Measurements from ENCODE around the gene C8B.

Gene C8B

GRCh38 chr1:56927986-56928385 lies 37.8 kb downstream of the C8B start:
- DNase-seq = no peak

GRCh38 chr1:56927171-56927570 lies 38.6 kb downstream of the C8B start:
- no peak for DNase-seq

GRCh38 chr1:56925193-56925592 lies 40.6 kb downstream of the C8B start:
- DNase-seq = no peak

DNA sequence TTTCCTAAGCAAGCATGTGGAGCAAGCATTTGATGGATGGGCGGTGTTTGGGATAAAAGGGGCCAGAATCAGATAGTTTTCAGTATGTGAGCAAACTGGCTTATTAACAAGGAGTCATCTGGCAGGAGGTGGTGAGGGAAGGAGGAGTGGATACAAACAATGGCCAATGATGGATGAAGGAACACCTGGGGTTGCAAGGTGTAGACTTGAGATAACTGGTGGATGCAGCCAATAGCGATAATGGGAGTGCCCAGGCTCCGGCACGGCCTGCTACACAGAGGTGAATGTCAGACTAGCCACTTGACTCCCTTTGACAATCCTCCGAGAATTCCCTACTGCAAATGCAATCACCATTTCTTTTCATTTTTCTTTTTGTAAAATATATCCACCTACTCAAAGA lies 41.7 kb downstream of the C8B start:
- DNase-seq = no peak

DNA sequence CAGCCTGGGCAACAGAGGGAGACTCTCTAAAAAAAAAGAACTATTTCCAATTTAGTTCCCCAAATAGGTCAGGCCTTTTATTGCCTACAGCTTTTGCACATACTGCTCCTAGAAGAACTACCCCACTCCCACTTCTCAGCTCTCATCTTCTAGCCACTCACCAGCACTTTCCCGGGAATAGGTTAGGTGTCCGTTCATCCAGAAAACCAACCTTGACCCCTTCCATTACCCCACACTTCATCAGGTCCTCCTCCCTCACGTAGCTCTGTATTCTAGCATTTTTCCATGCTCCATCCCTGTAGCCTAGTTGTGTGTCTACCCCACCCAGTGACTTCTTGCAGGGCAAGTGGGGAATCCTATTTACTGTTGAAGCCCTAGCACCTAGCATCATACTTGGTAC lies 42.6 kb downstream of the C8B start:
- no peak for DNase-seq

DNA sequence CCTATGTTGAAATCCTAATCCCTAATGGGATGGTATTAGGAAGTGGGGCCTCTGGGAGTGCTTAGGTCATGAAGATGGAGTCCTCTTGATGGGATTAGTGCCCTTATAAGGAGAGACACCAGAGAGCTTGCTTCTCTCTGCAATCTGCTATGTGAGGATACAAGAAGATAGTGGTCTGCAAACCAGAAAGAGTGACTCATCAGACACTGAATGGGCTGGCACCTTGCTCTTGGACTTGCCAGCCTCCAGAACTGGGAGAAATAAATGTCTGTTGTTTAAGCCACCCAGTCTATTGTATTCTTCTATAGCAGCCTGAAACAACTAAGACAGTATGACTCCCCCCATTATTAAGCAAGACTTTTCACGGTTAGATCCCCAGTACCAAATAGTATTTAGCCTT lies 43.3 kb downstream of the C8B start:
- DNase-seq = no peak

DNA sequence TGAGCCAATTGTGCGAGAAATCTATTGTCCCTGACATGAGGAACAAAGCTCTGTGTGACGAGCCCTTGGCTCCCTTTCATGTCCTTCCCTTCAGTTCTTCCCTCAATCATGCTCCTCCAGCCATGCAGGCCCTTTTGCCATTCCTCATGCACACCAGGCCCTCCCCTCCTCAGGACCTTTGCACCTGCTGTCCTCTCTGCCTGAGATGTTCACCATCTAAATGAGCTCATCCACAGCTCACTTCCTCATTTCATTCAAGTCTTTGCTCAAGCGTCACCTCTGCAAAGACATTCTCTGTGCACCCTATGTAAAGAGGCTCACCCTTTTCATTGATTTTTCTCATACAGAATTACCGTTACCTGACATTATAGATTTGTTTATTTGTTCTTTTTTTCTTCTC lies 43.7 kb downstream of the C8B start:
- DNase-seq = no peak

DNA sequence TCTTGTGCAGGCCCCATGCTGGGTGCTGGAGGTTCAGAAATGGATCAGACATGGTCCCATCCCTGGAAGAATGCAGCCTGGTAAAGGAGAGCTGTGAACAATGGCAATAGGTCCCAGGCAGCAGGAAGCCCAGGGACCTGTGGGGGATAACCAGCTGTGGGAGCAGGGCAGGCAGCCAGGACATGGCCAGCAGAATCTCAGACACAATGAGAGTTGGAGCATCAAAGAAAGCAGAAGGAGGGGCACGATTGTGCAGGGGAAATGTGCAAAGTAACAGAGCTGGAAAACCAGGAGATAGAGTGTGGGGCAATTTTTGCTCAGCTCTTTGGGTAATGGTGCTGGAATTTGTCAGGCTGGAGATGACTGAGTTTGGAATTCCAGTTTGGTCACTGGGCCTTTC lies 44.3 kb downstream of the C8B start:
- DNase-seq = no peak

- no peak for DNase-seq
Measured at GRCh38 chr1:56920591-56921001, 45.2 kb downstream of the C8B start.

DNA sequence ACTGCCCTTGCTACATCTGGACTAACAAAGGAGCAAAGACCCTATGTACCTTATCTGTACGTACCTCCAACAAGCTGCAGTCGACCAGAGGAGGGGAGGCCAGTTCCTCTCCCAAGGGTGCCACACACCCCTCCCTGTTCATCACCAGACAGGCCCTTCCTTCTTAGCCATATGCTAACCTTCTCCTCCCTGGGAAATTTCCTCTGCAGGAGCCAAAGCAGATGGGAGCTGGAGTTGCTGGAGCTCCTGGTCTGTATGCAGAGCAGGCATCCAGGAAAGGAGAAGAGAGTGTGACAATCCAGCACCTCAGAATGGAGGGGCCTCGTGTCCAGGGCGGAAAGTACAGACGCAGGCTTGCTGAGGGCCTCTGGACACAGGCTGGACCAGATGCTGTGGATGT lies 48.5 kb downstream of the C8B start:
- DNase-seq = no peak

DNA sequence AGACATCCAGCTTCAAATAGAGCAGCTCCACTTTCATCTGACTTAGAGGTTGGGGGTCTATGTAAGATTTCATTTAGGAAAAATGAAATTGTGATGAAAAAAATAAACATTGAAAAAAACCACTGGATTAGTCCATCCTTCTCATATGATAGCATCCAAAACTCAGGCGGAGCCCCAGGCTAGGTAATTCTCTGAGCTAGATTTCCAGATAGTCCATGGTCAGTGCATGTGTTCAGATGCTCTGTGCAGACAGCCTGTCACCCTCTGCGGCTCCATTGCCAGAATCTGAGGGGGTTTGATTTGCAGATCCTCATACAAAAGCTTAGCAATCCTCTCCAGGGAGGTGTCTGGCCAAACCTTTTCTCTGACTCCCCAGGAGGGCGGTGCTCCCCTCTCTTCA lies 49.2 kb downstream of the C8B start:
- DNase-seq = no peak

GRCh38 chr1:56915960-56916359 lies 49.9 kb downstream of the C8B start:
- DNase-seq = no peak

GRCh38 chr1:56912325-56912724 lies 53.5 kb downstream of the C8B start:
- DNase-seq = no peak

DNA sequence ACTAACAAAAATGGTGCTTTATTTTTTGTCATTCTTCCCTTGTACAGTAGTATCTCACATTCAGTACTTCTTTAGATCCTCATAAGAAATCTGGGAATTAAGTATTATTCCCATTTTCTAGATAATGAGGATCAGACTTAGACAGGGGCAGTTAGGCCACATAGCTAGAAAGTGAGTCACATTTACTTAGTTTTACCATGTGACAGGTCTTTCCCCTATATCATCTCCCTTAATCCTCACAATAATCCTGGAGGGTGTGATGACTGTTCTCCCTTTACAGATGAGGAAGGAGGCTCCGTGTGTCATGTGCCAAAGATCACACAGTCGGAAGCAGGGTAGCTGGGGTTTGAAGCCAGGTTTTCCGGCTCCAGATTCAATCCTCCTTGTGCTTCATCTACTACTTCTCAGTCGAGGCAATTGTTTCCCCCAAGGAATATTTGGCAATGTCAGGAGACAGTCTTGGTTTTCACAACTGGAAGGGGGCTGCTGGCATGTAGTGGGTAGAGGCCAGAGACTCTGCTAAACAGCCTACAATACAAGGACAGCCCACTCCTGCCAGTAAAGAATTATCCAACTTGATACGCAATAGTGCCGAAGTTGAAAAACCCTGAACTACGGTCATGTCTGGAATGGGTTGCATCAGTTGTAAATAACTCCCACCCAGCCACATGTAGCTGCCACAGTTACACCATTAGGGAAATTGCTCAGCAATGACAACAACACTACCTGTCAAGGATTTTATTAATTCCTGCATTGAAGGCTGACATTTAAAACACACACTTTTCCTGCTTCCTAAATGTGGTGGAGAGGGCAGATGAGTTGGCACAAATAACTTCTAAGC lies 54.5 kb downstream of the C8B start:
- no peak for DNase-seq

DNA sequence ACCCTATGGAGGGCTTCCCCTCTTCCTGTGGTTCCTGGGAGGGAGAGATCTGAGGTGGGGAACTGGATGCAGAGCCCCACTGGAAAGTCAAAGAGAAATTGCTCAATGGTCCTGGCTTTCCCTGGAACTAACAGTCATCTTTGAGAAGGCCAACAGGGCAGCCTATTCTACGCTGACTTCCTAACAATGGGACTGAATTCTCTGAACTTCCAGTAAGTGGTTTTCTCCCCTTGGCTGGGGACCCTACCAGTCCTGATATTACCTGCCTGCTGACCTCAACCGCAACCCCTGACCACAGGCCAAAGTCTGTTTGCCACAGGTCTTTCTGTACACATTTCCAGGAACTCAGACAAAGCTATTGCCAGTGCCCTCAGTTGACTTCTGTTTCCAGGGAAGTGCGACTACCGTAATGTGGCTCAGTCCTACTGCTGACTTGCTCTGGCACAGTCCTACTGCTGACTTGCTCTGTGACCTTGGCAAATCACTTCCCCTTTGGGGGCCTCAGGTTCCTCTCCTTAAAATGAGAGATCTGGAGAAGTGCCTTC lies 55.3 kb downstream of the C8B start:
- DNase-seq = no peak

- no peak for DNase-seq
Measured at GRCh38 chr1:56908619-56909221, 57.1 kb downstream of the C8B start.

- no peak for DNase-seq
Measured at GRCh38 chr1:56905667-56906066, 60.1 kb downstream of the C8B start.

DNA sequence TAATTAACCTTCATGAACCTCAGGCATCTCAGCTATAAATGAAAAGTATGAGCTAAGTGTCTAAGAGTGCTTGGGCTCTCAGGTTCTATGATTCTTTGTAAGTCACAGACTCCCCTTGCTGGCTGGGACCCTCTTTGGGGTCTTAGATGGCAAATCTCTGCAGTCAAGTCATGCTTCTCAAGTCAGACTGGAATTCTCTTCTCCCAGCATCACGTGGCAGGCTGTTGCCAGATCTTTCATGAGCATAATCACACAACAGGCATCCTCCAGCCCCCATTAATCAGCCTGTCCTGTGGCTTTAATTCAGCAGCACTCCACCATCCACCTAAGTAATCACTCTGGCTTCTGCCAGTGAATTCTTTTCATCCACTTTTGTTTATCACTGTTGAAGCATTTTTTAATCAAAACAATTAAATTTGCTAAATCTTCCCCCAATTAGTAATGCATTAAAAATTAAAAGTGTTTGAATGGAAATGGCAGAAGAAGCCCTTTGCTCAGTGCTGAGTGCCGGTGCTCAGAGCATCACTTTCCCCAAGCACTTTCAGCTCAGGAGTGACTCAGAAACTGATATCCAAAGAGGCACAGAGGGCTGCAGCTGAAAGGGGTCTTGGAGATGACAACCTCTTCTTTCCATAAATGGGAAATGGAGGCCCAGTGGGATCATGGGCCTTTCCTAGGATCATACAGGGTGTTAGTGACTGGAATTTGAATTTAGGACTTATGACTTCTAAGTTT lies 61.0 kb downstream of the C8B start:
- no peak for DNase-seq

DNA sequence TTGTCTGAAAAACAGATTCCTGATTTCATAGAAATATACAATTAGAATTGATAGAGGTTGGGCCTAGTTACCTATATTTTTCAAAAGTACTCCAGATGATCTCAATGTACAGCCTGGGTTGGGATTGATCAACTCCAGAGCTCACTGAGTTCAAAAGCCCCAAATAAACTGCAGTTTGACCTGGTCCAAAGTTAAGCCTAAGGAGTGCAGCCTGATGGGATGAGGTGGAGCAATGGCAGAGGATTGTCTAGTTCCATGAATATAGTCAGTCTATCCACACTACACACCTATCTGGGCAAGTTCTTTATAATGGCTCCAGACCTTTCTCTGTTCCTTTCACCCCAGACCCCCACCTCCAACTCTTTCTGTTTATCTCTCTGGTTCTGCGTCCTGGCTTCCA lies 62.0 kb downstream of the C8B start:
- DNase-seq = no peak

DNA sequence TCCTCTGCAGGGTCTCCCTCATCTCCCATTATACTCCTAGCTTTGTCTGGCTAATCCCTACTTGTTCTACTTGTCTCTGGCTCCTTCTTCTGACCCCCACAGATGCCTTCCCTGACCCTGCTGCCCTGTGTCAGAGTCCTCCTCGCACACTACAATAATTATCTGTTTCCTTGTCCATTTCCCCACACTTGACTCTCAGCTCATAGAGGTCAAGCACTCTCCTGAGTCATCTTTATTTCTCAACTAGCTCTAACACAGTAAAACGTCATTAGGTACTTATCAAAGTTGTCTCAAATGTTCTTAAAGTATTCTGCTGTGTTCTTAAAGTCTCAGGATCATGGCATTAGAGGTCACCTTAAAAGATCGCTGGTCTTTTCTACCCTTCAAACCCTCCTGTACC lies 64.1 kb downstream of the C8B start:
- no peak for DNase-seq

- no peak for DNase-seq
Measured at GRCh38 chr1:56898879-56899278, 66.9 kb downstream of the C8B start.

DNA sequence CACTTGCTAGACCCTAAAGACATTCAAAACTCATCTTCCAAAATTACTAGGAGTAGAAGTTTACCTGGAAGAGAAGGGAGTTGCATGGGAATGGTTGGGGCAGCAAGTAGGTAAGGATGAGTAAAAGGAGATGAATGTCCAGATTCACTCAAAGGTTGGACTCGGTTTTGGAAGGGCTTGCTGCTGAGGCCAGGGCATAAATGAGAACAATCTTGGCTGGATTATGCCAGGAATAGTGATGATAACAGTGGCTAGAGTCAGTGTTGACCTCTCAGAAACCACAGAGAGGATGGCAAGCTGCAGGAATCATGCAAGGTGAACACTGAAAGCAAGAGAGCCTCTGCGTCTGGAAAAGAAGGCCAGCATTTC lies 67.8 kb downstream of the C8B start:
- DNase-seq = no peak

- DNase-seq = no peak
Measured at GRCh38 chr1:56897150-56898004, 68.4 kb downstream of the C8B start.
